Measurements from ENCODE around the gene MLLT6.

GRCh38 chr17:38710604-38710962, 5.5 kb downstream of the MLLT6 start:
- TF ChIP-seq SP1 (IDR thresholded peaks at IDR 0.05) = no peak
- no peak for TF ChIP-seq FOXA1 (IDR thresholded peaks at IDR 0.05)
- TF ChIP-seq ARNT (IDR thresholded peaks at IDR 0.05) = no peak

All from HEK293T (cell line).